CD4-positive, alpha-beta T cell treated with Interleukin-2 at 100 ng/mL for 4 hours (primary cell): ENCODE data around the gene CFAP251.
A peak's percentile ranks its signal among the peaks of the same experiment; 100 is the strongest.

ENCODE experiments used
- DNase-seq: peaks from one replicate; pipeline ENCODE4 v3.0.0-alpha.2; 2020; ENCODE audit warnings: low spot score

The CFAP251 gene

DNA sequence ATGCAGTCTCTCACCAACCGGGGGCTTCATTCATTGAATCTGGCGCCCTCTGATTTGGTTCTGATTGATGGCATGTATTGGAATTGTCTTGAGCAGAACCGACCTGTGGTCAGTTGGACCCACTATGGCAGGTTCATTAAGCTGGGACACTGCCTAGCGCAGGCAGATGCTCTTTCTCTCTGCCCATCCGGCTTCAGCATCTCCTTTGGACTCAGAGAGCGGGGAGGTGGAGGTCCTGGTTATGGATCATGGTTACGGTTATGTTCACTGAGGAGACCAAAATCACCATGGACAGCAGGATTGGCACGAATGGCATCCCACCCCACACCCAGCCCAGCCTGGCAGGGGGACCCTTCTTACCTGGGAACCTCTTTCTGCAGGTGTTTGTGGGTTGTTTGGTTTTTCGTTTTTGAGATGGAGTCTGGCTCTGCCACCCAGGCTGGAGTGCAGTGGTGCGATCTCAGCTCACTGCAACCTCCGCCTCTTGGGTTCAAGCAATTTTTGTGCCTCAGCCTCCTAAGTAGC is 86.9 kb downstream of the CFAP251 start:
- DNase-seq: no peak

DNA sequence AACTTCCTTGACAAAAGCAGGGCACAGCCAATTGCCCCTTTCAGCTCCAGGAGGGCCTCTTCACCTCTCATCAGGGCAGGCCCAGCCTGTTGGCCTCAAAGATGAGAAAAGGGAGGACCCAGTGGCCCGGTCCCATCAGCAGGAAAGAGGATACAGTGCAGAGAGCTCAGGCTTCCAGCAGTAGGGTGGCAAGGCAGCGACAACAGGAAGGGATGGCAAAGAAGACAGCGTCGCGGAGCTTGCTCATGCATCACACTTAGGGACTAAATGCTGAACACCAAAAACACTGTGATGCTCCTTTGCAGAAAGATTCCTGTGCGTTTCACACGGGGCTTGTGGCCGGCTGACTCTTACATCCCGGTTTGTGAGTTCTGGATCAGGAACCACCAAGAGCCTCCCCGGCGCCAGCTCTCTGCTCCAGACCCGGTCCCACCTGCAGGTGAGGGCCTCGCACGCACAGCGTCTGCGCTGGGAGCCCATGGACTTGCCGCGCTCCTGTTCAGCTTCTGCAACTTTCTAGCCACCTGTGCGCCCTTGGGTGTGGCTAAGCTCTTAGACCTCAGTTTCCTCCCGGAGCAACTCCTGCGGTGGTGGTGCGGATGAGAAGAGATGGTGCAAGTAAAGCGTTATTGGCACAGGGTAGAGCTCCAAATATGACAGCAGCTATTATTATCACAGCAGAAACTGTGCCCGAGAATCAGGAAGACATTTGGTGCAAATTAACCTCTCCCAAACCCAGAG is 88.0 kb downstream of the CFAP251 start:
- peak; percentile 17 for DNase-seq

DNA sequence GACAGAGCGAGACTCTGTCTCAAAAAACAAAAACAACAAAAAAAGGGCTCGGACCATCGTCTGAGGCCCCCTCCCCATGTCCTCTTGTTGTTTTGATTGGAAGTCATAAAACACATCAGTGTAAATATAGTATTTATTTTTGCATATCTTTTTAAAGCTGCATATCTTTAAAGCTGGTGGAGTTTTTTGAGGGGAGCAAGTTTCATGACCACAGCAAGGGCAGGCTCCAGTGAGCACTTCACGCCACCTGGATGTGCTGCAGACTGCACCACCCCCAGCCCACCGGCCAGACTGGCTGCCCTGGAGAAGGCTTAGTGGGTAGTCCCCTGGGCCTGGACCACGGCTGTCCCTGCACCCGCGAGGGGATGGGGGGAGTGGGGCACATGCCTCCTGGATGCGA is 91.3 kb downstream of the CFAP251 start:
- no peak for DNase-seq

DNA sequence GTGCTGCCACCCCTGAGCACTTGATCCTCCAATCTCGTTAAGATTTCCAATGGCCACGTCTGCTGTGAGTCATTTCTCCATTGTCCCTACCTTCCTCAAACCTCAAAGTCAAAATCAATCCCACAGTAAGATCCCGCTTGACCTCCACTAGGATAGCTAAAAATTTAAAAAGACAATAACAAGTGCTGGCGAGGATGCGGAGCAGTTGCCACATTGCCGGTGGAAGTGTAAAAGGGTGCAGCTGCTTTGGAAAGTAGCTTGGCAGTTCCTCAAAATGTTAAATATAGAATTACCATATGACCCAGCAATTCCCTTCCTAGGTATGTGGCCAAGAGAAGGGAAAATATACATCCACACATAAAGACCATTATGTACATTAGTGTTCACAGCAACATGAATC is 93.8 kb downstream of the CFAP251 start:
- no peak for DNase-seq

DNA sequence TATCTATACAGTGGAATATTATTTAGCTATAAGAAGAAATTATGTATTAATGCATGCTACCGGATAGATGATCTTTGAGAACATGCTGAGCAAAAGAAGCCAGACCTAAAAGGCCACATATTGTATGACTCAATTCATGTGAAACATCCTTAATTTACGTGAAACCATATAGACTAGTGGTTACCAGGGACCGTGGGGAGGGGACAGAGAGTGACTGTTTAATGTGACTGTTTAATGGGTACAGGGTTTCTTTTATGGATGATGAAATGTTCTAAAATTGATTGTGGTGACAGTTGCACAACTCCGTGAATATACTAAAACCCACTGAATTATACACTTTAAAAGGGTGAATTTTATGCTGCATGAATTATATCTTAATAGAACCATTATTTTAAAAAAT is 94.7 kb downstream of the CFAP251 start:
- DNase-seq: no peak

DNA sequence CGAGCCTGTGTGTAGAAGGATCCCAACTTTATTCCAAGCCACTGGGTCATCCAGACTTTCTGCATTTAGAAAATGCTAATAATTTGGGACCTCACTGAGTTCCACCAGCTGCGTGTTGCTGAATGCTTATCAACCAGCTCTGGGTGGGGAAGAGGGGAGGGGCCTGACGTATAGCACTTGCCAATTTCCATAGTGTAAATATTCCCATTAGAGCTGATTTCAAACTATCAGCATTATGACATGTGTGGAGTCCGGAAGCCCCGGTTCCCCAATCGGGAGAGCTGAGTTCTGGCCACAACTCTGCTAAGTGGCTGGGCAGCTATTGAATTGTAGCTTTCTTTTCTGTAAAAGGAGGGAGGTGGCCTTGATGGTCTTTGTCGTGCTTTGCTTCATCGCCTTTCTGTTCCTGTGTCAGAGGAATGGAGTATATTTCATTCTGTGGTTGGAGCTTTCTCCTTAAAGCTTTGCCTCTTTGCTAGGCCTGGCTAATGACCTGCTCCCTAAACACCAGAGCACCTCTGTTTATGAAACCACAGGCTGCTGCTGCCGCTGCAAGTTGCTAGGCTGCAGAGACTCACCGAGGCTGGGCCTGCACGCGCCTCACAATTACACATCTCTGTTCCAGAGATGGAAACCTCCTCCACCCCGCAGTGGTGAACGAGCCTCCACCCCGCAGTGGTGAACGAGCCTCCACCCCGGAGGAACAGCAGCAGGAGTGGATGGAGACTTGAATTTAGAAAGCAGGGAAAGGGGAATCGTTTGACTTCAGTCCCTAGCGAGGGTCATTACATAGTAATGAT is 95.6 kb downstream of the CFAP251 start:
- DNase-seq: no peak

DNA sequence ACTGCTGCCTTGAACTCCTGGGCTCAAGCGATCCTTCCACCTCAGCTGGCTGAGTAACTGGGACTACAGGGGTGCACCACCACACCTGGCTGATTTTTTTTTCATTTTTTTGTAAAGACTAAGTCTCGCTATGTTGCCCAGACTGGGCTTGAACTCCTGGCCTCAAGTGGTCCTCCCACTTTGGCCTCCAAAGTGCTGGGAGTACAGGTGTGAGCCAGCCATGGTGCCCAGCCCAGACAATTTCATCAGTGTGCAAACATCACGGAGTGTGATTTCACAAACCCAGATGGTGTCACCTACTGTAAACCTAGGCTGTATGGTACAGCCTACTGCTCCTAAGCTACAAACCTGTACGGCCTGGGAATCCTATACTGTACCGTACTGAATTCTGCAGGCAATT is 96.4 kb downstream of the CFAP251 start:
- DNase-seq: no peak

DNA sequence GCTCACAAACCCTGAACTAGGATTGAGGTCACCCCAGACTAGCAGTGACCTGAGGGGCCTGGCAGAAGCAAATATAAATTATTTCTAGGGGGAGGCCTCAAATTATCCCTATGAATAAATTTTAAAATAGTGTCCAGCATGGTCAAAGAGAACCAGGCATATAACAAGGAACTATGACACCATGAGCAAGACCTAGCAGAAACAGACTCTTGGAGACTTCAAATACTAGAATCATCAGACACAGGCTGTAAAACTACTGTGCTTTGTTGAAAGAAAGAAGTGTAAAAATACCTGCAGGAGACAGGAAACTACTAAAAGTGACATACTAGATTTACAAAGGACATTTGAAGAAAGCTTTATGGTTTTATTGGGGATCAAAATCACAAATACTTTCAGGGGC is 100.1 kb downstream of the CFAP251 start:
- DNase-seq: no peak

DNA sequence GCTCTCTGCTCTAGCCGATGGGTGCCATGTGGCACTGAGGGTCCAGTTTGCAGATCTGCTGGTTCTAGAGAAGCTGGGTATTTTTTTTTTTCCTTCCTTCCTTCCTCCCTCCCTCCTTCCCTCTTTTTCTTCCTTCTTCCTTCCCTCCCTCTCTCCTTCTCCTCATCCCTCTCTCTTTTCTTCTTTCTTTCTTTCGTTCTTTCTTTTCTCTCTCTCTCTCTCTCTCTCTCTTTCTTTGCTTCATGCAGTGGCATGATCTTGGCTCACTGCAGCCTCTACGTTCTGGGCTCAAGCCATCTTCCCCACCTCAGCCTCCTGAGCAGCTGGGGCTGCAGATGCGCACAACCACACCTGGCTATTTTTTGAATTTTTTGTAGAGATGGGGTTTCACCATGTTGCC is 100.5 kb downstream of the CFAP251 start:
- no peak for DNase-seq

DNA sequence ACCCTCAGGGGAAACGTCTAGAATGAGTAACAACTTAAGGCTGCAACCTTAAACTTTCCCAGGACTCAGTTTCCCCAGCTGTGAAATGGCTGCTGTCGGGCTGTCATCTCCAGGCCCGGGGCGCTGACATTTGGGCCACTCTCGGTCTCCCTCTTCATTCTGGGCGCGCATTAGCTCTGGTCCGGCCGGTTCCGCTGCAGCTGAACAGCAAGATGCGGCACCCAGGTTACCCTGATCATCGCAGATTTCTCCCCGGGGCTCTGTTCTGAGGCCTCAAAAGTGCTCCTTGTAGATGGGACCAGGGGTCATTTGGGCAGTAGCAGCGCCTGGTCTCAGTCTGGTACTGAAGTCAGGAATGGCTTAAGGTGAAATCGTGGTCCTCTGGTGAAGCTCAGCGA is 102.4 kb downstream of the CFAP251 start:
- DNase-seq: no peak

DNA sequence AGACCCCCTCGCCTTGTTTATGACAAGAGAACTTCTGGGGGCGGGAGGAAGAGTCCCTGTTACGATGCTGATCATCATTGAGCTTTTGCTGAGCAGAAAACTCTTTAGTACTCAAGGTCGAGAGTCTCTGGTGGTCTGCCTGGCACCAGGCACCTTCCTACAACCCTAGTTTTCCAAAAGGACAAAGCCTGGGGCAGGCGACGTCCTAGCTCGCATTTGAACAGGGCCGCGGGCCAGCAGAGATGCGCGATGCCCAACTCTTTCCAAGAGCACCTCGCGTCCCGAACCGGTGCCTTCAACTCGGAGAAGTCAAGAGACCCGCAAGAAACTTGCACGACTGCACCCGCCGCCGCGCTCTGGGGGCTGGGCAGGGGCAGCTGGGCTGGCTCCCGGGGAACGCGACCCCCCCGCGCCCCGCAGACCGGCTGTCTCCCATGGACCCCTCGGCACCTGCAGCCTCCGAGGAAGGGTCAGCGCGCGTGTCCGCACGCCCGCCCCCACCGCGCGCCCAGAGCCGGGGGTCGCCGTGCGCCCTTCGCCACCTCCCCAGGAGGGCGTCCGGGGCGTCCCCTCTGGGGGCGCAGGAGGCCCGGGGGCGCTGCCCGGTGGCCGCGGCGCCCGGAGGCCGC is 102.9 kb downstream of the CFAP251 start:
- DNase-seq: no peak

DNA sequence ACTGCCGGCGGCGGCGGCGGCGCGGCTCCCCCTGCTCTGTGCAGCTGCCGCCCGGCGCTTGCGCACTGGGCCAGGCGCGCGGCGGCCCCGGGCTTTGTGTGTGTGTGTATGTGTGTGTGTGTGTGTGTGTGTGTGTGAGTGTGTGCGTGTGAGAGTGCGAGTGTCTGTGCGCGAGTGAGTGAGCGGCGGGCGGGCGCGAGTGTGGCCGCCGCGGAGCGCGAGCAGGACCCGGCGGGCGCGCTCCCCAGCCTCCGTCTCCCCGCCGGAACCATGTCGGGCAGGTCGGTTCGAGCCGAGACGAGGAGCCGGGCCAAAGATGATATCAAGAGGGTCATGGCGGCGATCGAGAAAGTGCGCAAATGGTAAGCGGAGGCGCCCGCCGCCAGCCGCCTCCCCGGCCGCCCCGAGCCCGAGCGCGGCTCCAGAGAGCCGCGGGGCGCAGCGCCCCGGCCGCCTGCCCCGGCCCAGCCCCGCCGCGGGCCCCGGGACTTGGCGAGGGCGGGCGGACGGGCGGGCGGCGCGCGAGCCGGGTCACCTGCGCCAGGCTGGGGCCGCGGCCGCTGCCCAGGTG is 103.5 kb downstream of the CFAP251 start, which contains the start of gene BCL7A:
BCL7A (plus strand) TSS at position 63 of the 571 bp plus-strand sequence; CDS start at position 271, 208 bp downstream.
- peak; percentile 64 for DNase-seq

DNA sequence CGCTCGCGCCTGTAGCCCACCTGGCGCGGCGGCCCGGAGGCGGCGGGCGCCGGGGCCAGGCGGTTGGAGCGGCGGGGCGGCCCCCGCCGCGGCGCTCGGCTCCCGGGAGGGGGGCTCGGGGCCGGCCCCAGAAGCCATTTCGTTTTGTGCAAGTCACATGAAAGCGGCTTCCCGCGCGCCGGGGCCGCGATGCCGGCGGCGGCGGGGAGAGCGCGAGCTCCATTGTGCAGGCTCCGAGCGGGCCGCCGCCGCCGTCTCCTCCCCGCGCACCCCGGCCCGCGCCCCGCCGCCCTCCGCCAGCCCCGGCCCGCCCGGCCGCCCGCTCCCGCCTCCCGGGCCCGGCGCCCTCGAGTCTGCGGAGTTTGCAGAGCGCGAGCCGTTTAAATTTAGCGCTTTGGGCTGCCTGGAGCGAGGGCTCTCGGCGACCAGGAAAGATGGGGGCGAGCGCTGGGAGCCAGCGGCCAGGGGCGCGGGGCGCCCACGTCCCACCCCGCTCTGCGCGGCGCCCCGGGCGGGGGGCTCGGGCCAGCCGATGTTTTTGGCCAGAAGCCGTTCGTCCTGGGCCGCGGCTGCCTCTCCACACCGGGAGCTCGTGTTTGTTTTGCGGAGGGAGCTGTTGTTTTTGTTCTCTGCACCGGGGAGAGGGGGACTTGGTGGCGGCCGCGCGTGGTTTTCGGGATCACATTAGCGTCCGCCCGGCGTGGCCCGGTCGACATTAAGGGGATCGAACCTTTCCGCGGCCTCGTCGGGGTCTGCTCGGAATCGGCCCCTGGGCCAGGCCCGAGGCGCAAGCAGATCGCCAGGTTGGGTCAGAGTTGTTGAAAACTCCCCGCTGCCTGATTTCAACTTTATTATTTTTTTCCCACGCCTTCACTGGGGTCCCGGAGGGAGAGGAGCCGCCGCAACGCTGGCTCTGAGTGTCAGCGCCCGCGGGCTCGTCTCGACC is 104.3 kb downstream of the CFAP251 start:
- DNase-seq: peak; percentile 14

DNA sequence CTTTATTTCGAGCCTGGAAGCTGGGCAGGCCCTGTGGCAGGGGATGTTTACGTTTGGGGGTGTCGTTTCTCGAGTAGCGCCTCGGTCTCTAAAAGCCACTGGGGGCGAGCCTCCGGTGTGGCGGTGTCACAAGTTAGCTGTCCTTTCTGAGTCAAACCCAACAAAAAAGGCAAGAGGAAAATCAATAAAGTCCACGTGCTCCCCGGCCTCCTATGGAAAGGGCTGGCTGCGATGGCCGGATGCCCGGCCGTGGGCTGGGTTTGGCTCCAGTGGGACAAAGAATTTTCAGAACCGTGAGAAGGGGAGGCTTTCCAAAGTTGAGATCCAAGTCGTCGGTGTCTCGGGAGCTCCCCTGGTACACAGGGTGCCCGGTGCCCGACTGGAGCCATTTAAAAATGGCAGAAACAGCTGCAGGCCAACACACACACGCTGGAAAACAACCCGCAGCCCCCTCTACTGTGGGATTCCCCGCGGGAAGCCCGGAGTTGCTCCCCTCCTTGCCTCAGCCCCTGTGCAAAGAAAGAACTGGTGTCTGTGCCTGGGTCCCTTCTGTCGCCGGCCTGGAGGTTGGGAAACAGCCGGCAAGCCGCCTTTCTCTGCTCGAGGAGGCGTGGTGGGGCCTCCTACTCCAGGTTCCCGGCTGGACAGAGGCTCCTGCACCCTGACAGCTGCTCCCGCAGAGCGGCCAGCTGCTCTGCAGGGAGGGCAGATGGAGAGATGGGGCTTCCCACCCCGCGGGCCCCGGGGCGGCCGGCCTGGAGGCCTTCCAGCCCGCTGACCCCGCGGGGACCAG is 105.1 kb downstream of the CFAP251 start:
- no peak for DNase-seq

DNA sequence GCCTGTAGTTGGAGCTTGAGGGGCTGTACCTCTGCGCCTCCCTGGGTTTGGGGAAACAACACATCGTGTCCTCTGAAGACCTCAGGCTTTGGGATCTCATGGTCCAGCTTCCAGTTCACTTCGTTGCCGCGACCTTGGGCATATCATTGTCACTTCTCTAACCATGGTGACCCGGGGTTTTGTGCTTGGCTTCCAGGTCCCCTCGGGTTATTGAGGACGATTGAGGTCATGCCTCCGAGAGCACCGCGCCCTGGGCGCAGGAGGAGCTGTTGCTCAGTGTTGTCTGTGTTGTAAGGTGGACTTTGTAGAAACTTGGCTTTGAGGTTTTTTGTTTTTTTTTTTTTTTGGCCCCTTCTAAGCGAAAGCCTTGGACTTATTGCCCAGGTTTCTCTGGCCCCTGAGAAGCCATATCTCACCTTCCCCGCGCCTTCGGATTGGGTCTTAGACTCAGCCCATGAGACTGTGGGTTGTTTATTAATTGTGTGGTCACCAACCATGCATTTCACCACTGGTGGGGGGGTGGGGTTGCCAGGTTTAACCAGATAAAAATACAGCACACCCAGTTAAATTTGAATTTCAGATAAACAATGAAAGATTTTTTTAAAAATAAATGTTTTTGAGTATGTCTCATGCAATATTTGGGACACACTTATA is 105.9 kb downstream of the CFAP251 start:
- DNase-seq: no peak

DNA sequence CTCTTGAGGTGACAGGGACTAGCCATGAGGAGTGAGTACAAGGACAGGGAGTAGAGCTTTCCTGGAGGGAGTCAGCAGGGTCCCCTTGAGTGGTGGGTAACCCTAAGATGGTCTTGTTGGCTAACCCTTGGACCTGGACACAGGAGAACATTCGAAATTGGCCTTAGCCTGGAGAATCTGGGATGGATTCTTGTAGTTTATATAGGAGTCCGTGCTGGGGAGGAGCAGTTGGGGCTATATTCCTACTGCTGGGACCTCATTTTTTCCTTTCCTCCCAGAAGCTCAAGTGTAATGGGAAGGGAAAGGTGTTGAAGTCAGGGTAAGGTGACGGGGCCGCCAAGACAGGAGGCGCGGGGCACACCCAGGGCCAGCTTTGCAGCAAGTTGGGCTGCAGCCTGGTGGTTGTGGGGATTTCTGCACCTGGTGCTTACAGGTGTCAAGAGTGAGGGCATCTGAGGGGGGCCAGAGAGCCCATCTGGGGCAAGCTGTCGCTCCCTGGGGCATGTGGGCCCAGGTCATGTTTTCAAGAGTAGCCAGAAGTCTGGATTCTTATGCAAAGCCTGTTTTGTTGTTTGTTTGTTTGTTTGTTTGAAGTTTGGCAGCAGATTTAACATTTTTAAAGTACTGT is 108.4 kb downstream of the CFAP251 start:
- no peak for DNase-seq

DNA sequence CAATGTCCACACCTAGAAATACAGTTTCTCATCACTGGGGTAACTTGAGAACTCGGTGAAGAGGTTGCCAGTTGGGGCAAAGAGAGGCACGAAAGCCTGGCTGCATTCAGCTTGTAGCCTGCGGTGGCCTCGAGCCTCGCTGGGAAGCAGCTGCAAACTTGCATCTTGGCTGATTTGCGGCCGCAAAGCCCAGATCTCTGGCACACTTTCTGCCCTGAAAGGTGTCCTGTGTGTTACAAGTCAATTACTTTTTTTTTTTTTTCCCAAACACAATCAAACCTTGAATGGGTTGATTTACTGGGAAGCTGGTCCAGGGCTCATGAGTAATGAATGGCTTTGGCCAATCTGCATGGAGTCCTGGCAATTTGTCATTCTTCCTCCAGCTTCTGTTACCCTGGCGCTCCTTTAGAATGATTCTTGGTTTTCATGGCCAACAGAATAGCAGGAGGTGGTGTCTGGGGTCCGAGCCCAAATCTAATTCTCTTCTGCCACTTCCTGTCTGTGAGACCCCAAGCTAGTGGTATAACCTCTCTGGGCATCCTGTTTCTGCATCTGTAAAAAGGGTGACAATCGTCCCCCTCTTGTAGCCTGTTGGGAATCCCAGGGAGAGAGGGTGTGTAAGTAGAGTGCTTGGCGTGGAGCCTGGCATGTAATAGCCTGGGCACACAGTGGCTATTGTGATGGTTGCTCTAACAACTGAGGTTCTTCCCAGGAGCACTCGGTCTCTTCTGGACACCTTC is 109.9 kb downstream of the CFAP251 start:
- DNase-seq: no peak

DNA sequence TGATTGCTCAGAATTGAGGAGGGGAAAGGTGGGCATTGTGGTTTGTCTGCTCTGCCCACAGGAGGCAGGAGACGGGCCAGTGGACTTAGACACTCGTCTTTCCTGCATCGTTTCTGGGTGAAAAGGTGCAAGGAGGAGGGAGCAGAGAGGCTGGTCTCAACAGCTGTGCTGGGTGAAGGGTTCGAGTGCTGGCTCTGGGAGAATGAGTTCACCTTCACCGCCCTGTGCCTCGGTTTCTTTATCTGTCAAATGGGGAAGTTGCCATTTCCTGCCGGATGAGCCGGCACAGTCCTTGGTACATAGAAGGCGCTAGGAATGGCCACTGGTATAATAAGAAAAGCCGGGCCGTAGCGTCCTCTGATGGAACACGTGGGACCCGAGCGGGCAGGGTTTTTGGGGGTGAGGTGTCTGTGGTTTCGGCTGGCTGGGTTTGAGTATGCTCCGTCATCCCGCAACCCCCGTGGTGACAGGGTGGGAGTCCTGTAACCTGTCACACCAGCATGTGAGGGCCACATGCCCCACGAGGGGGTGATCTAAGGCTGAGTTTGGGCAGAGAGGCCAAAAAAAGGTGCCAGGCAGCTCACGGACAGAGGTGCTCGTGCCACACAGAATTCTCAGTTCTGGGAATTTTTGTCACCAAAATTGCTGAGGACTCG is 110.6 kb downstream of the CFAP251 start:
- peak; percentile 13 for DNase-seq
